ENCODE measurements around the gene CROCC2. TPM values are rescaled to one million over a fixed set of nuclear protein-coding genes. Genes with fewer than 3 reads are reported as not detected.

CROCC2 gene
- total RNA-seq, 1 donor from 2014 or later = not detected

- DNase-seq (ENCODE audit: extremely low read depth, low read depth, low spot score) = no peak
Measured at GRCh38 chr2:240996161-240996833, 90.2 kb downstream of the CROCC2 start.

GRCh38 chr2:240996834-240997140 lies 90.7 kb downstream of the CROCC2 start:
- no peak for DNase-seq (ENCODE audit: extremely low read depth, low read depth, low spot score)

GRCh38 chr2:240997141-240997855 lies 91.2 kb downstream of the CROCC2 start:
- no peak for DNase-seq (ENCODE audit: extremely low read depth, low read depth, low spot score)

GRCh38 chr2:240997856-240998705 lies 91.9 kb downstream of the CROCC2 start, which contains the start of gene SNED1:
SNED1 (plus strand) TSS chr2:240998618; CDS start chr2:240998838, 220 bp downstream.
- DNase-seq (ENCODE audit: extremely low read depth, low read depth, low spot score) = no peak

- DNase-seq (ENCODE audit: extremely low read depth, low read depth, low spot score) = no peak
Measured at GRCh38 chr2:240998706-240998994, 92.5 kb downstream of the CROCC2 start.

GRCh38 chr2:240998995-240999791 lies 93.1 kb downstream of the CROCC2 start:
- no peak for DNase-seq (ENCODE audit: extremely low read depth, low read depth, low spot score)

- DNase-seq (ENCODE audit: extremely low read depth, low read depth, low spot score) = no peak
Measured at GRCh38 chr2:240999873-241000541, 93.9 kb downstream of the CROCC2 start.

- DNase-seq (ENCODE audit: extremely low read depth, low read depth, low spot score) = no peak
Measured at GRCh38 chr2:241000831-241001321, 94.7 kb downstream of the CROCC2 start.

- DNase-seq (ENCODE audit: extremely low read depth, low read depth, low spot score) = no peak
Measured at GRCh38 chr2:241001413-241002274, 95.5 kb downstream of the CROCC2 start.

GRCh38 chr2:241002275-241003046 lies 96.3 kb downstream of the CROCC2 start:
- DNase-seq (ENCODE audit: extremely low read depth, low read depth, low spot score) = no peak

- DNase-seq (ENCODE audit: extremely low read depth, low read depth, low spot score) = no peak
Measured at GRCh38 chr2:241003047-241003360, 96.9 kb downstream of the CROCC2 start.

- DNase-seq (ENCODE audit: extremely low read depth, low read depth, low spot score) = no peak
Measured at GRCh38 chr2:241003369-241003768, 97.2 kb downstream of the CROCC2 start.

- no peak for DNase-seq (ENCODE audit: extremely low read depth, low read depth, low spot score)
Measured at GRCh38 chr2:241003830-241004564, 97.9 kb downstream of the CROCC2 start.

- no peak for DNase-seq (ENCODE audit: extremely low read depth, low read depth, low spot score)
Measured at GRCh38 chr2:241005569-241005968, 99.4 kb downstream of the CROCC2 start.

GRCh38 chr2:241006412-241006811 lies 100.3 kb downstream of the CROCC2 start:
- no peak for DNase-seq (ENCODE audit: extremely low read depth, low read depth, low spot score)

GRCh38 chr2:241007111-241007510 lies 101.0 kb downstream of the CROCC2 start:
- DNase-seq (ENCODE audit: extremely low read depth, low read depth, low spot score) = no peak

GRCh38 chr2:241007880-241008710 lies 102.0 kb downstream of the CROCC2 start:
- DNase-seq (ENCODE audit: extremely low read depth, low read depth, low spot score) = no peak
